Tibial nerve (tissue), 4 donors: Measurements from ENCODE around the gene SNU13.
"Not testable (repeated sequence)": the region's sequence is repeated elsewhere in the genome, so short reads cannot be mapped to it uniquely, and the experiment has no call there.

Source experiments
- CTCF ChIP-seq, 5 experiments: fragments of 200-600 bp in 3 of 5; fragments of 450-650 bp in 2 of 5; sonication (generic) in 3 of 5; IDR thresholded peaks; one replicate each; pipeline ENCODE4 v1.5.1; 2016 to 2019; ENCODE audit warnings: antibody characterized with exemption in 5 of 5, mild to moderate bottlenecking in 3 of 5, moderate library complexity in 2 of 5
- EP300 ChIP-seq, 2 donors: sonication (generic); formaldehyde crosslinking; IDR thresholded peaks; one replicate each; pipeline ENCODE4 v1.6.1; 2017; ENCODE audit warnings: antibody characterized with exemption in 2 of 2, mild to moderate bottlenecking in 1 of 2
- POLR2A ChIP-seq, 2 donors: fragments of 450-650 bp; IDR thresholded peaks; one replicate each; pipeline ENCODE4 v1.6.1; 2017; ENCODE audit warnings: antibody characterized with exemption in 2 of 2, mild to moderate bottlenecking in 2 of 2, moderate library complexity in 2 of 2

- not testable (repeated sequence) for TF ChIP-seq CTCF, POLR2A, EP300 (IDR thresholded peaks at IDR 0.05)
These were observed 16.6 kb downstream of the SNU13 start for GRCh38 chr22:41672096-41672495.
